Measurements from ENCODE around the gene SUSD1. TPM values are rescaled to one million over a fixed set of nuclear protein-coding genes. Genes with fewer than 3 reads are reported as not detected.

SUSD1 gene
- total RNA-seq, 3 donors from 2014 or later = 6.4 to 17.3 (median 13.1) TPM

DNA sequence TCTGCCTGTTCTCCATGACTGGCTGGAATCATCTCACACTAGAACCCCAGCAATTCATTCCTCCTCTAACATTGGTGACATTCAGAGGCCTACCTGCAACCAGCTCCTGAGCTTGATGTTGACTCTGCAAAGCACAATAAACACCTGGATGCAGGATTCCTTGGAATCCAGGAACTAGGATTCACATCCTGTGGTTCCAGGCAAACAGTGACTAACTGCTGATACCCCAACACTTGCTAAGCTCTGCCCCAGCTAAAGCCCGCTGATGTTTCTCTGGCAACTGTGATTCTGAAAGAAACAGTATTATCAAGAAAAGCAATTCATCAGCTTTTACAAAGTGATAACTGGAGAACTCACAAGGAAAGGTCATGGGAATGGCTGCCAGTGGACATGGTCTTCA lies 29.2 kb downstream of the SUSD1 start:
- Histone ChIP-seq H3K4me1 (no peaks in the 10 kb centered on the region), H3K36me3 (no peaks in the 10 kb centered on the region), H3K9me3 (no peaks in the 10 kb centered on the region), H3K27me3 (no peaks in the 10 kb centered on the region), H3K4me3 (no peak overlapping the region), H3K27ac (no peak overlapping the region)
- intact Hi-C loops (cut with DNase I; ENCODE audit: low total_unique reads) = no loop called here
- no peak for DNase-seq (ENCODE audit: low spot score in 2 of 2)
- no peak for TF ChIP-seq POLR2A (IDR thresholded peaks at IDR 0.05)
- no peak for TF ChIP-seq POLR2AphosphoS5 (IDR thresholded peaks at IDR 0.05)
- TF ChIP-seq, protein P1, sequence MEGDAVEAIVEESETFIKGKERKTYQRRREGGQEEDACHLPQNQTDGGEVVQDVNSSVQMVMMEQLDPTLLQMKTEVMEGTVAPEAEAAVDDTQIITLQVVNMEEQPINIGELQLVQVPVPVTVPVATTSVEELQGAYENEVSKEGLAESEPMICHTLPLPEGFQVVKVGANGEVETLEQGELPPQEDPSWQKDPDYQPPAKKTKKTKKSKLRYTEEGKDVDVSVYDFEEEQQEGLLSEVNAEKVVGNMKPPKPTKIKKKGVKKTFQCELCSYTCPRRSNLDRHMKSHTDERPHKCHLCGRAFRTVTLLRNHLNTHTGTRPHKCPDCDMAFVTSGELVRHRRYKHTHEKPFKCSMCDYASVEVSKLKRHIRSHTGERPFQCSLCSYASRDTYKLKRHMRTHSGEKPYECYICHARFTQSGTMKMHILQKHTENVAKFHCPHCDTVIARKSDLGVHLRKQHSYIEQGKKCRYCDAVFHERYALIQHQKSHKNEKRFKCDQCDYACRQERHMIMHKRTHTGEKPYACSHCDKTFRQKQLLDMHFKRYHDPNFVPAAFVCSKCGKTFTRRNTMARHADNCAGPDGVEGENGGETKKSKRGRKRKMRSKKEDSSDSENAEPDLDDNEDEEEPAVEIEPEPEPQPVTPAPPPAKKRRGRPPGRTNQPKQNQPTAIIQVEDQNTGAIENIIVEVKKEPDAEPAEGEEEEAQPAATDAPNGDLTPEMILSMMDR (IDR thresholded peaks at IDR 0.05) = no peak

DNA sequence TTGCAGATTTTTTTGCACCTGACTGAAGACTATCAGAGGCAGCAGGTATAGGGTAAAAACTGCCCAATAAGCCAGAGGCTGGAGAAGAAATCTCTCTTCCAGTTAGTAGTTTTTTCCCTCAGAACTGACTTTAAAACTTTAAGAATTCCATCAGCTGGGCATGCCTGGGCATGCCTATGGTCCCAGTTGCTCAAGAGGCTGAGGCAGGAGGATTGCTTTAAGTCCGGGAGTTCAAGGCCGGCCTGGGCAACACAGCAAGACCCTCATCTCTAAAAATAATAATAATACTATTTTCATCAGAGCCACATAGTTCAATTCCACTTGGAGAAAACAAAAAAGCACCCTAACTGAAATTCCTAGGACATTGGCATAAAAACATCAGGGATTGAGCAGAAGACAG lies 30.3 kb downstream of the SUSD1 start:
- no peak for DNase-seq (ENCODE audit: low spot score in 2 of 2)
- H3K27me3 ChIP-seq = no peaks in the 10 kb centered on the region
- H3K27ac ChIP-seq = no peak overlapping the region
- H3K36me3 ChIP-seq = no peaks in the 10 kb centered on the region
- intact Hi-C loops (cut with DNase I; ENCODE audit: low total_unique reads) = no loop called here
- H3K9me3 ChIP-seq = no peaks in the 10 kb centered on the region
- TF ChIP-seq POLR2AphosphoS5 (IDR thresholded peaks at IDR 0.05) = no peak
- TF ChIP-seq POLR2A (IDR thresholded peaks at IDR 0.05) = no peak
- TF ChIP-seq, protein P1 (IDR thresholded peaks at IDR 0.05) = no peak
- no peak overlapping the region for H3K4me3 ChIP-seq
- H3K4me1 ChIP-seq = no peaks in the 10 kb centered on the region

DNA sequence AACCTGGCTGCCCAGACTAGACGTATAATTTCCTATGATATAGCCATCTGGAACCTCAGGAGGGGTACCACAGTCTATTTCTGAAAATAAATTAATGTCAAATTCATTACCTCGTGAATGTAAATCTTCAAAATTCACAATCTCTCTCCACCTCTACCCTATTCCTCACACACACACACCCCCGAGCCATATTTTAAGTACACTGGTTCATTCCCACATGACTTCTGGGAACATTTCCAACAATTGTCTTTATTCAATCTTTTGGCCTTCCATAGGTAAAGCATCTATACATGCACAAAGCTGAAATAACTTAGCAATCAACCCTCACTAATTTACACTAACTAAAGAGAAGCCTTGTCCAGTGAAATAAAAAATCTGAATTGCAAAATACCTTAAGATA lies 32.7 kb downstream of the SUSD1 start:
- no peak overlapping the region for H3K27ac ChIP-seq
- H3K27me3 ChIP-seq = no peaks in the 10 kb centered on the region
- intact Hi-C loops (cut with DNase I; ENCODE audit: low total_unique reads) = no loop called here
- no peaks in the 10 kb centered on the region for H3K4me1 ChIP-seq
- TF ChIP-seq POLR2A (IDR thresholded peaks at IDR 0.05) (no peak), POLR2AphosphoS5 (IDR thresholded peaks at IDR 0.05) (no peak)
- TF ChIP-seq, protein P1 (IDR thresholded peaks at IDR 0.05) = no peak
- no peaks in the 10 kb centered on the region for H3K36me3 ChIP-seq
- no peaks in the 10 kb centered on the region for H3K9me3 ChIP-seq
- H3K4me3 ChIP-seq = no peak overlapping the region
- no peak for DNase-seq (ENCODE audit: low spot score in 2 of 2)

DNA sequence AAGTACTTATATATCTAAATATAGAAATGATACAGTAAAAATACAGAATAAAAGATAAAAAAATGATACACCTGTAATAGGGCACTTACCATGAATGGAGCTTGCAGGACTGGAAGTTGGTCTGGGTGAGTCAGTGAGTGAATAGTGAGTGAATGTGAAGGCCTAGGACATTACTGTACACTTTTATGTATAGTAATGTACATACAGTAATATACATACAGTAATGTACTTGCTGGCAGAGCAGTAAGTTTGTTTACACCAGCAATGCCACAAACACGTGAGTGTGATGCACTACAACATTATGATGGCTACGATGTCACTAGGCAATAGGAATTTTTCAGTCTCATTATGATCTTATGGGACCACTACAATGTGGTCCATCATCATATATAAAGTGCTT lies 34.2 kb downstream of the SUSD1 start:
- Histone ChIP-seq H3K27me3 (no peaks in the 10 kb centered on the region), H3K9me3 (no peaks in the 10 kb centered on the region), H3K36me3 (no peaks in the 10 kb centered on the region), H3K4me3 (no peak overlapping the region), H3K4me1 (no peaks in the 10 kb centered on the region), H3K27ac (no peak overlapping the region)
- DNase-seq (ENCODE audit: low spot score in 2 of 2) = no peak
- intact Hi-C loops (cut with DNase I; ENCODE audit: low total_unique reads) = no loop called here
- no peak for TF ChIP-seq POLR2AphosphoS5 (IDR thresholded peaks at IDR 0.05)
- TF ChIP-seq POLR2A (IDR thresholded peaks at IDR 0.05) = no peak
- TF ChIP-seq, protein P1 (IDR thresholded peaks at IDR 0.05) = no peak

DNA sequence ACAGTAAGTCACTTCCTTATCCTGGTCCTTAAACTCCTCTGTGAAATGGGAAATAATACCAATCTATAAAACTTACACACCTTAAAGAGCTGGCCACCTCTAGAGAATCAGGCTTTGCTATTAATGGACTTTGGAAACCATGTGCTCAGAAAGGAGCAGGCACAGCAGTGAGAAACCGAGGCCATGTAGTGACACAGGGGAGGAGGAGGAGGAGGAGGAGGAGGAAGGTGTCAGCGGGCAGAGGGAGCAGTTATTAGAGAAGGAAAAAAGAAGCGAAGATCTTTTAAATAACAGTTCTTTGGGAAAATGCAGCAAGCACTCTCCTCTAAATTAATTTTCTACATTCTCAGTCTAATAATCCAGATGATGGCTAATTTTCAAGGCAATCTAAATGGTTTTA lies 38.0 kb downstream of the SUSD1 start:
- intact Hi-C loops (cut with DNase I; ENCODE audit: low total_unique reads) = no loop called here
- TF ChIP-seq POLR2A (IDR thresholded peaks at IDR 0.05) = no peak
- TF ChIP-seq, protein P1 (IDR thresholded peaks at IDR 0.05) = no peak
- no peak overlapping the region for H3K27ac ChIP-seq
- no peaks in the 10 kb centered on the region for H3K27me3 ChIP-seq
- no peaks in the 10 kb centered on the region for H3K36me3 ChIP-seq
- no peak for DNase-seq (ENCODE audit: low spot score in 2 of 2)
- H3K4me1 ChIP-seq = no peaks in the 10 kb centered on the region
- no peak overlapping the region for H3K4me3 ChIP-seq
- no peaks in the 10 kb centered on the region for H3K9me3 ChIP-seq
